NCI-H2171 (cell line): ENCODE data around the gene FSTL1.

Experiments
- DNase-seq: peaks from one replicate; lab custom pipeline; 2025; lab: John Stamatoyannopoulos, UW

The FSTL1 gene

DNA sequence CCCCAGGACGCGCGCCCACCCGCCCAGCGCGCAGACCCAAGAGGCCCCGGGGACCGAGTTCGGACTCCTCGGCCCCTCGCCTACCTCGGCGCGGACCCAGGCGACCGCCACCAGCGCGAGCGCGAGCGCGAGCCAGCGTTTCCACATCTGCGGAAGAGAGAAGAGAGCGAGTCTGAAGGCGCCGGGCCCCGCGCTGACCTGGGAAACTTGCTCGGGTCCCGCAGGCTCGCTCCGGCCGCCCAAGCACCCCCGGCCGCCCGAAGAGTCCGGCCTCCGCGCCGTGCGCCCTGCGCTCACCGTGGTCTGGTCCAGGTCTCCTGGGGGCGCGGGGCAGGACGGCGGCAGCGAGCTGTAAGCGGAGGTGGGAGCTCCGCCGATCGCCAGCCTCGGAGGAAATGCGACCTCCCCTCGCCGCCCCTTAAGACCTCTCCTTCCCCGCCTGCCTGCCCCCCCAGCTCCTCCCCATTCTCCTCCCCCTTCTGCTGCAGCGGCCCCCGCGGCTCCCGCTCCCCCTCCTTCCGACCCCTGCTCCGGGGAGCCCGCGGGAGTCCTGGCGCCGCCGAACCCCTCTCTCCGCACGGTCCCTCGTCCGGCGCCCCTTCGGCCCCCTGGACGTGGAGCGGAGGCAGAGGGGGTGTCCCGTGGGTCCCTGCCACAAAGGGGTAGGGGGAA lies at the start of gene FSTL1:
Gene FSTL1, minus strand, starts transcription at position 393 of the 672 bp plus-strand sequence. Its CDS starts 246 bp downstream, at position 147.
- no peak for DNase-seq

DNA sequence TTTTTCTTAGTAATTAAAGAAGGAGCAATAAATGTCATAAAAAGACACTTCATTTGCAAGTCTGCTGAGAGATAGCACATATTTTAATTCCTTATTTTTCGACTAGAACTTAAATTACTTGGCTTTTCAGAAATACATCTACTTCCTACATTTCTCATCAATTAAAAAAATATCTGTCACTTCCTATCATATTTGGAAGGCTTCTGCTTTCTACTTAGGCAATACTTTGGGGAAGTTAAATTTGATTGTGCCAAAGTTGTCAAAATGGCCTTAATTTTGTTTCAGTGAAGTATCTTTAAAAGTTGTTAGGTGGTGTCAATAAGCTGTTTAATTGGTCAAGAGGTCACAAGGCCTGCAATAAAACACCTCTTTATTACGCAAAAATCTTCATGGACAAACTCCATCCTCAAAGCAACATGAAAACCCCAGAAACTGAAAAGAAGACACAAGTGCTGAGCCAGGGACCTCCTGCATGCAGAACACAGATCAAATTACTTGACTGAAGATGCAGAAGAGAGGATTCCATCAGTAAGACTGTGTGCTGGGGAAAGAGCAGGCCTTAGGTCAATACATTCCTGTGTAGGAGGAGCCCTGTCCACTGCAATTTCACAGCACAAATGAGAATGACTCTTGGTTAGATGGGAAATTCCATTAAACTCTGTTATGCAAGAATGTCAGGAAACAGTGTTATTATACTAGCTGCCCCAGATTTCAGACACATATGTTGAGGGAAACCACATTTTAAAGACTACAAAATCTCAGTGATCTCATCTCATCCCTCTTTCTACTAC lies 48.0 kb upstream of the FSTL1 start:
- no peak for DNase-seq

- DNase-seq: no peak
Observed at GRCh38 chr3:120497818-120498217, 47.0 kb upstream of the FSTL1 start.

- DNase-seq: no peak
Observed at GRCh38 chr3:120497336-120497735, 46.5 kb upstream of the FSTL1 start.

DNA sequence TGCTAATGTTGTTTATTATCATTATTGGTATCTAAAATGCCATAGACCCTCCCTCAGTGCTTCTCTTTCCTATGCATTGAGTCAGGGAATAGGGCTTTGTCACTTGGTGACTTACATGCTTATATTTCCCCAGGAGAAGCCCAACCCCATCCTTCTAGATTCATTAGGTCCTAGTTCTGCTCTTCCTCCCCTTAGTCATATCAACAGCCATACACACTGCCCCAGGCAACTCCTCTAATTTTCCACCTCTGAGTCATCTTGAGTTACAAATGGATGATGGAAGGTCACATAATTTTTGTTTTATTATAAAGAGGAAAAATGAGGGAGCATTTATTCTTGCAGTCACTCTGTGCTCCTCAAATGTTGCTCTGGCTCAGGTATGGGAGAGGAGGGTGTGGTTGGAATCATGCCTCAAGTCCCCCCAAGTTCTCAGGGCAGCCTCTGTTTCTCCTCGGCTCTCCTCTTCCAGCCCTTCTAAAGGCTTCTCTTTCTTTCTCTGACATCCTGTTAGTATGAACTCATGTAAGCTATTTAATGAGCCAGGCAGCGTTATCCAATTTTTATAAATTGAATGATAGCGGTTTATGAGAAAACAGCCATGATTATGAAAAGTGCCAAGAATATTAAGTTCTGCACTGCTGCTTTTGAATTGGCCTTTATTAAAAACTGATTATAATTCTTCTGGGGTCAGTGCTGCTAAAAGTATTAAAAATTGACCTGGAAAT lies 45.6 kb upstream of the FSTL1 start:
- no peak for DNase-seq

DNA sequence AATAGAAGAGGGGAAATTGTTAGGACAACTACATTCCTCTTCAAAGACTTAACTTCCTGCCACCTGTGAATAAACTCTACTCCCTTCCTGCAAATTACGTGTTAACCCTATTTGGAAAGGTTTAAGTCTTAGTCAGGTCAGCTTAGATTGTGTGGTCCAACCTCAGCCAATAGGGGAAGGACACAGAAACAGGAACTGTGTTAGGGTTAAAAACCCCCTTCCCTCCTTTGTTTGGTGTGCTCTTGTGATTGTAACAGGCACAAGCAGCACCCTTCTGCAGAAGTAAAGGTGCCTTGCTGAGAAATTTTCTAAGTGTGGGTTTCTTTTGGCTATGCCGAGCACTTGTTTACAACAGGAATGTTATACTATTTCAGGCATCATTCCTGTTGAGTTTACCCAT lies 45.0 kb upstream of the FSTL1 start:
- DNase-seq: no peak

DNA sequence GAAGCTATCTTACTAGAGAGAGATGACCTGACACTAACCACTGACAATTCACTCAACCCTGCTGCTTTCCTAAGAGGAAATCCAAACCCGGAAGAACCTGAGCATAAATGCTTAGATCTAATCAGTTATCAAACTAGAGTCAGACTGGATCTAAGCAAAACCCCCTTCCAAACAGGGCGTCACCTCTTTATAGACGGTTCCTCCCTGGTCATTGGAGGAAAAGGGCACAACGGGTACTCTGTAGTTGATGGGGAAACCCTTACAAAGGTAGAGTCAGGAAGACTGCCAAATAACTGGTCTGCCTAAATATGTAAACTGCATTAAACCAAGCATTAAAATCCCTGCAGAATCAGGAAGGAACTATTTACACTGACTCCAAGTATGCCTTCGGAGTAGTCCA lies 41.3 kb upstream of the FSTL1 start:
- no peak for DNase-seq

- DNase-seq: no peak
Observed at GRCh38 chr3:120489421-120489820, 38.6 kb upstream of the FSTL1 start.

DNA sequence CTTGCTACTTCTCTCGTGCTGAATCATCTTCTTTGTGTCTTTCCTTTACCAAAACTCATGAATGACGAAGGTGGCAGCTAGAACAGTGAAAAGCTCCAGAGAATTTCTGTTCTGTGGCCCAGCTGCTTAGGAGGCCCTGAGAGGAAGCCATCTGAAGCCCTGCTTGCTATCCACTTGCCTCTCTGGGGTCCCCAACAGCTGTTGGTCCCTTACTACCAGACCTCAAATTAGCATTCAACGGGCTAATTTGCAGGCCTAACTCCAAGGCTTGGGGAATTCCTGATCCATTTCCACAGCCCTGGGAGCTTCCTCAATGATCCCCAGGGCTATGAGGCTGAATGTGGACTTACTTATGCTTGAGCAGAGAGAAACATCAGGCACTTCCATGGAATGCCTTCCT lies 37.5 kb upstream of the FSTL1 start:
- DNase-seq: no peak

DNA sequence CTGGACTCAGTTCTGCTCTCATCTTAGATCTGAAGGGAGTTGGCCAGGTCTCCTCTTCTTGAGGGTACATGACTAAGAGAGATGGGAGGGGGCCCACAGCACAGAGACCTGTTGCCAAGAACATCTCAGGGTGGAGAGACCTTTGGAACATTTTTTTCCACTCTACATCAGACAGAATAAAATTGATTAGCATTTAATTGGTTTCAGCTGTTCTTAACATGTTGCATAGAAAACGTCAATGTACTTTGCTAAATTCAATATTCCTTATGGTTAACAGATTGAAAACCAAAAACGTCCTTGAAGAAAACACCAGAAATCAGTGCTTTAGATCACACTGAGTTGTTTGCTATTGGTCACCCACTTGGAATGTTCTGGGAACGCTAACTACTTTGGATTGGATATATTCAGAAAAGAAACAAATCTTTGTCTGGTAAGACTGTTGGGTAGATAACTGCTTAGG lies 36.4 kb upstream of the FSTL1 start:
- DNase-seq: no peak

- no peak for DNase-seq
Observed at GRCh38 chr3:120481081-120481480, 30.3 kb upstream of the FSTL1 start.

GRCh38 chr3:120477781-120478180 lies 27.0 kb upstream of the FSTL1 start:
- no peak for DNase-seq

DNA sequence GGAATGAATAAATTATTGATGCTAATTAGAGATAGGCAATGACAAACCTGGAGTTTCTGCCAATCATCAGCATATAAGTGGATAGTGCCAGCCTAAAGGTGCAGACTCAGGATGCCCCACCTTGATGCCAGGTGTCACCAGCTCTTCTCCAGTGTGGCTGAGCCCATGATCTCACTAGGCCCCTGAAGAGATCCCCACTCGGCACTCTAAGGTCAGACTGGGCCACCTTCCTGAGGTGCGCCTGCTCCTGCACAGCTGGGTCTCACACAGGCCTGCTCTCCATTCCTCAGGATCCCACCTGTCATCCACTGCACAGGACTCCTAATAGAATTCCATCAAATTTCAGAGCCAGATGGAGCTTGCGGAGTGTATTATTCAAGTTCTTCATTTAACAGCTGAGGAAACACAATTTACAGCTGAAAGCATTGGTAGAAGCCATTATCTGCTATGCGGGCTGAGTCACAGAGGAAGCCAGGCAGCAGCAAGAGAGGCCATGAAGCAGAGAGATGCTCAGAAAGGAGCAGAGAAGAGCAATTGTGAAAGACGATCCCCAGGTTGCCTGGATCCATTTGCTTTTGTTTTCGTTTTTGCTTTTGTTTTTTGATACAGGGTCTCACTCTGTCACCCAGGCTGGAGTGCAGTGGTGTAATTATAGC lies 25.1 kb upstream of the FSTL1 start:
- peak; percentile 37 for DNase-seq

DNA sequence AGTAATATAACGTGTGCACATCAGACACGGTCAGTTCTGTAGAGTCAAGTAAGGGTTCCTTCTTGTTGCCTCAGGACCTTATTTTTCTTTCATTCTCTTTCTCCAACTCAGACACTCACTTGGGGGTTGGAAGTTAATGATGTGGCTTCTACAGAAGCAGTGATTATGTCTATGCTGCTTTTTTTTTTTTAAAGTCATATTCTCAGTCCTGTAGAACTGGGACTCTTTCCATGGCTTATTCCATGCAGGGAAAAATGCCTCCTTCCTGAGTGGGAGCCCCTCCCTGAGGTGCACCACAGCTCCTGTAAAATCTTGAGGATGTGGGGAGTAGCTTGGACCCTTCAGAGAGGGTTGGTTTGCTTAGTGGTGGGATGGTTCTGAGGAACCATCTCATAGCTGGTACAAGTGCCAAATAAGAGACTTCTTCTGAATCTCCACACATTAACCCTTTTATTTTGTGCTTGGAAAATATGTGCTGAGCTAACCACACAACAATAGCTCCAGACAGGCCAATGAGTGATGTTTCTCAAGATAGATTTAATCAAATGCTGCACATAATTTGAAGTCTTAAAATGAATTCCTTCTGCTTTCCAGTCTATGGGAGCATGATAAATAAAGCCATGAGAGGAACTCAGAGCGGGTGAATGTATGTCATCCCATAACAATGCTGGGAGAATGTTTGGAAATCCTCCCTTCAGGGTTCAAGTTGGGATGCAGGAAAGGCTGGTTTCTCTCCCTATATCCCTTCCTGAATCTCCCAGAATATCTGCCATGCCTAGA lies 23.3 kb upstream of the FSTL1 start:
- no peak for DNase-seq

DNA sequence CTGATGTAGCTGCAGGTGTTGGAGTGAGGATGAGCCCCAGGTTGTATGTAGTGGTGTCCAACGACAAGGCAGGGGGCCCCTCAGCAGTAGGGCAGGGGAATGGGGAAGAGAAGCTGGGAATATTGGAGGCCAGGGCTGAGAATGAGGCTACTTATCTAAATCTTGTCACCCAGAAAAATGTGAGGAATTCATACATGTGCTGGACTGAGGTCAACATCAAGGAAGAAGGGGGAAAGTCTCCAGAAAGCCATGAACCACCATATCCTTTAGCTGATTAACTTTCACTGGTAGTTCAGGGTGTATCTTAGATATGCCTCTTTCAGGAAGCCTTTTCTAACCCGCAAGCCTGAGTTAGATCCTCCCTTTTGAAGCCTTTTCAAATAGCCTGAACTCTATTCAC lies 22.6 kb upstream of the FSTL1 start:
- DNase-seq: no peak

DNA sequence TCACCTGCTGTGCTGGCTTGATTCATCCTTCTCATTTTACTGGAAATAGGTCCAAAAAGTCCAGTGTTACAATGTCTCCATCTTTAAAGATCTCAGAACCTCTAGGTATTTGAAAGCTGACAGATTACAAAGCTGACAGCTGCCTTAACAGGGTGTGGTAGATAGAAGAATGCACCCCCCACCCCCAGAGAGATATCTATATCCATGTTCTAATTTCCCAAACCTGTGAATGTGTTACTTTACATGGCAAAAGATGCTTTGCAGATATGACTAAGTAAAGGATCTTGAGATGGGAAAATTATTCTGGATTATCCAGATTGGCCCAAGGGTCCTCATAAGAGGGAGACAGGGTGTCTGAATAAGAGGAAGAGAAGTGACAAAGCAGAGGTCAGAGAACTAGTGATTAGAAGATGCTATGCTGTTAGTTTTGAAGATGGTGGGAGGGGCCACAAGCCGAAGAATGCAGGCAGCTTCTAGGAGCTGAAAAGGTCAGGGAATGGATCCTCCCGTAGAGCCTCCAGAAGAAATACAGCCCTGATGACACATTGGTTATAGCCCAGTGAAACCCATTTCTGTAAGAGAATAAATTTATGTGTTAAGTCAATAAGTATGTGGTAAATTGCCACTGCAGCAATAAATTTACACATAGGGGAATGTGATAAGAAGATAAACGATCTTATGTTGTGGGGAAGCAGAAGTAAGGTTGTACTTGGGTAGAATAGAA lies 21.5 kb upstream of the FSTL1 start:
- DNase-seq: no peak

- no peak for DNase-seq
Observed at GRCh38 chr3:120471643-120472042, 20.9 kb upstream of the FSTL1 start.

- DNase-seq: no peak
Observed at GRCh38 chr3:120470870-120471269, 20.1 kb upstream of the FSTL1 start.

DNA sequence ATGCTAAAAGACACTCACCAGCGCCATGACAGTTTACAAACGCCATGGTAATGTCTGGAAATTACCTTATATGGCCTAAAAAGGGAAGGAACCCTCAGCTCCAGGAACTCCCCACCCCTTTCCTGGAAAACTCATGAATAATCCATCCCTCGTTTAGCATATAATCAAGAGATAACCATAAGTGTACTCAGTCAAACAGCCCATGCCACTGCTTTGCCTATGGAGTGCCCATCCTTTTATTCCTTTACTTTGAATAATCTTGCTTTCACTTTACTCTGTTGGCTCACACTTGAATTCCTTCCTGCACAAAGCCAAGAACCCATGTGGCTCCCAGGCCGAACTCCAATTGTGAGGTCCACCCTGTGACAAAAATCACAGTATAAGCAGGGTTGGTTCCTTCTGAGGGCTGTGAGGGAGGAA lies 19.1 kb upstream of the FSTL1 start:
- DNase-seq: no peak

DNA sequence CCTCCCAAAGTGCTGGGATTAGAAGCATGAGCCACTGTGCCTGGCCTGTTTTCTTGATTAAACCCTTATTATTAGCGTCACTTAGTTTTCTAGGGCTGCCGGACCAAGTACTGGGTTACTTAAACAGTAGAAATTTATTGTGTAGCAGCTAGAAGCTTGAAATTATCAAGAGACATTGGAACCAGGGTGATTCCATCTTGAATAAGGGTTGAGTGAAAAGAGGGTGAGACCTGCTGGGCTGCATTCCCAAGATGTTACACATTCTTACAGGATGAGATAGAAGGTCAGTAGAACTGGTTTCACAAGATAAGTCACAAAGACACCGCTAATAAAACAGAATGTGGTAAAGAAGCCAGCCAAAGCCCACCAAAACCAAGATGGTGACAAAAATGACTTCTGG lies 18.6 kb upstream of the FSTL1 start:
- DNase-seq: no peak
